HCT116 (cell line): ENCODE data around the gene CHSY3. TPM values are rescaled to one million over a fixed set of nuclear protein-coding genes. Genes with fewer than 3 reads are reported as not detected.

Experiments
- ATAC-seq: fragments of 200-7000 bp; cut with Tn5 transposase; 2 replicates; pipeline ENCODE4 v1.9.1; 2020; ENCODE audit warnings: mild to moderate bottlenecking, moderate library complexity
- BruUV-seq: library from RNA; stranded (reverse); fragments of 400-500 nt; replicated peaks from 2 replicates; lab custom pipeline; 2021; lab: Mats Ljungman, UMichigan
- CTCF ChIA-PET: fragments of 300-600 bp; sonication (Branson Sonifier 250); formaldehyde crosslinking; loops from one replicate; lab custom pipeline; 2021; ENCODE audit warnings: antibody characterized with exemption; lab: Charles Lee
- POLR2A ChIA-PET: fragments of 300-600, 350-600 bp; sonication (Branson Sonifier 250); formaldehyde crosslinking; loops from one replicate; lab custom pipeline; 2021; ENCODE audit warnings: antibody characterized with exemption; lab: Charles Lee
- RAD21 ChIA-PET, 2 experiments: fragments of 300-600 bp; sonication (Branson Sonifier 250); formaldehyde crosslinking; loops; one replicate each; lab custom pipeline; 2023; ENCODE audit warnings: low total read pairs in 2 of 2; ENCODE audit not compliant: uncharacterized antibody in 2 of 2, unreplicated experiment in 2 of 2, low non-redundant PET in 1 of 2; lab: Charles Lee
- DNase-seq: peaks from one replicate; pipeline ENCODE4 v3.0.0-alpha.2; 2010; ENCODE audit warnings: low read depth, low spot score
- H2AFZ ChIP-seq: fragments of 200-600 bp; shearing (Covaris generic), sonication (generic); 2 replicates; pipeline ENCODE4 v1.6.1; 2017; ENCODE audit warnings: low read depth, mixed run types, mixed read lengths, antibody characterized with exemption, low read length; ENCODE audit not compliant: poor library complexity, severe bottlenecking
- H3K27ac ChIP-seq: 2 replicates; pipeline ENCODE4 v1.5.1; 2012; ENCODE audit warnings: low read depth, low read length
- H3K27me3 ChIP-seq: fragments of 200-600 bp; sonication (generic); 2 replicates; pipeline ENCODE4 v1.6.1; 2016; ENCODE audit warnings: mixed run types, low read length, mixed read lengths; ENCODE audit not compliant: insufficient read depth
- H3K36me3 ChIP-seq, 2 experiments: fragments of 200-500 bp in 1 of 2; fragments of 200-600 bp in 1 of 2; sonication (Bioruptor generic) in 1 of 2; sonication (generic) in 1 of 2; 2 replicates each; pipeline versions ENCODE4 v1.5.1 to v1.6.1; 2014 to 2016; ENCODE audit warnings: low read length in 2 of 2, inconsistent platforms in 1 of 2, mixed read lengths in 1 of 2, mixed run types in 1 of 2; ENCODE audit not compliant: insufficient read depth in 2 of 2, control insufficient read depth in 1 of 2
- H3K4me1 ChIP-seq, 2 experiments: fragments of 200-600 bp in 1 of 2; sonication (generic) in 1 of 2; 2 replicates each; pipeline versions ENCODE4 v1.5.1 to v1.6.1; 2012 to 2017; ENCODE audit warnings: low read length in 2 of 2, inconsistent platforms in 1 of 2, mild to moderate bottlenecking in 1 of 2, mixed read lengths in 1 of 2, mixed run types in 1 of 2, moderate library complexity in 1 of 2; ENCODE audit not compliant: insufficient read depth in 2 of 2, control insufficient read depth in 1 of 2
- H3K4me2 ChIP-seq: fragments of 200-600 bp; sonication (generic); 2 replicates; pipeline ENCODE4 v1.6.1; 2017; ENCODE audit warnings: mixed run types, low read length, mixed read lengths
- H3K4me3 ChIP-seq, 2 experiments: fragments of 200-600 bp in 1 of 2; sonication (generic) in 1 of 2; replicated peaks in 1 of 2; 2 replicates each; pipeline ENCODE4 v1.5.1; 2011 to 2016; ENCODE audit warnings: low read length in 2 of 2, control low read depth in 1 of 2, low read depth in 1 of 2, mild to moderate bottlenecking in 1 of 2, mixed read lengths in 1 of 2, mixed run types in 1 of 2
- H3K79me2 ChIP-seq: fragments of 200-600 bp; sonication (generic); 2 replicates; pipeline ENCODE4 v1.6.1; 2017; ENCODE audit warnings: mild to moderate bottlenecking, mixed run types, low read length, moderate library complexity, mixed read lengths; ENCODE audit not compliant: insufficient read depth
- H3K9ac ChIP-seq: fragments of 200-600 bp; sonication (generic); 2 replicates; pipeline ENCODE4 v1.6.1; 2016; ENCODE audit warnings: low read length, mixed read lengths
- H3K9me2 ChIP-seq: fragments of 200-600 bp; sonication (generic), shearing (Covaris generic); 2 replicates; pipeline ENCODE4 v1.6.1; 2017; ENCODE audit warnings: mixed run types, mild to moderate bottlenecking, moderate library complexity; ENCODE audit not compliant: insufficient read depth
- H3K9me3 ChIP-seq, 2 experiments: fragments of 200-500 bp in 1 of 2; fragments of 200-600 bp in 1 of 2; sonication (Bioruptor generic) in 1 of 2; sonication (generic) in 1 of 2; 2 replicates each; pipeline ENCODE4 v1.6.1; 2014 to 2017; ENCODE audit warnings: low read length in 2 of 2, mixed read lengths in 2 of 2, inconsistent platforms in 1 of 2, low read depth in 1 of 2, mild to moderate bottlenecking in 1 of 2, mixed run types in 1 of 2, moderate library complexity in 1 of 2; ENCODE audit not compliant: control insufficient read depth in 1 of 2, insufficient read depth in 1 of 2
- H4K20me1 ChIP-seq: fragments of 200-600 bp; sonication (generic), shearing (Covaris generic); 2 replicates; pipeline ENCODE4 v1.6.1; 2017; ENCODE audit warnings: mixed run types, mild to moderate bottlenecking, moderate library complexity; ENCODE audit not compliant: insufficient read depth
- CBX3 ChIP-seq: IDR thresholded peaks from 2 replicates; pipeline ENCODE4 v1.6.1; 2012; ENCODE audit warnings: low read depth
- CTCF ChIP-seq, 3 experiments: fragments of 200-600 bp in 1 of 3; sonication (generic) in 1 of 3; IDR thresholded peaks in 2 of 3; conservative IDR thresholded peaks in 1 of 3; 2 replicates each; pipeline ENCODE4 v1.5.1; 2012 to 2017; ENCODE audit warnings: low read depth in 2 of 3, low read length in 2 of 3, antibody characterized with exemption in 1 of 3, borderline replicate concordance in 1 of 3, control low read depth in 1 of 3, mild to moderate bottlenecking in 1 of 3, mixed read lengths in 1 of 3, mixed run types in 1 of 3, moderate library complexity in 1 of 3; ENCODE audit not compliant: insufficient read depth in 1 of 3
- EGR1 ChIP-seq: IDR thresholded peaks from 2 replicates; pipeline ENCODE4 v1.6.1; 2012; ENCODE audit warnings: low read depth
- ELF1 ChIP-seq: IDR thresholded peaks from 2 replicates; pipeline ENCODE4 v1.6.1; 2012; ENCODE audit warnings: low read depth, borderline replicate concordance
- FOSL1 ChIP-seq: IDR thresholded peaks from 2 replicates; pipeline ENCODE4 v1.6.1; 2012; ENCODE audit warnings: low read depth
- SIN3A ChIP-seq: IDR thresholded peaks from 2 replicates; pipeline ENCODE4 v1.6.1; 2012; ENCODE audit warnings: low read depth
- SRF ChIP-seq: IDR thresholded peaks from 2 replicates; pipeline ENCODE4 v1.6.1; 2012; ENCODE audit warnings: low read depth
- ZBTB33 ChIP-seq: IDR thresholded peaks from 2 replicates; pipeline ENCODE4 v1.6.1; 2011; ENCODE audit warnings: mild to moderate bottlenecking, low read length, moderate library complexity; ENCODE audit not compliant: insufficient replicate concordance; ENCODE audit errors: extremely low read depth
- ZFX ChIP-seq: fragments of 450-650 bp; IDR thresholded peaks from 2 replicates; pipeline ENCODE4 v1.6.1; 2017
- ZNF274 ChIP-seq: fragments of 200-500 bp; sonication (Bioruptor generic); IDR thresholded peaks from 2 replicates; pipeline ENCODE4 v1.6.1; 2014; ENCODE audit warnings: mild to moderate bottlenecking, low read depth, low read length, inconsistent platforms
- intact Hi-C: fragments of 100-400 bp; cut with micrococcal nuclease; formaldehyde crosslinking; loops from 2 replicates; pipeline ENCODE4 v1.10.0; 2022
- total RNA-seq: library from RNA; stranded (reverse); gene quantifications from one replicate; pipeline ENCODE4 v1.2.1, GENCODE V29; 2021; ENCODE audit not compliant: unreplicated experiment

Gene CHSY3
- total RNA-seq, 1 experiment from 2014 or later = 2.3 TPM

- Histone ChIP-seq H3K79me2 (no peaks in the 10 kb centered on the region), H3K4me2 (no peak overlapping the region), H3K9me3 (no peaks in the 10 kb centered on the region), H2AFZ (no peak overlapping the region), H3K9me2 (no peaks in the 10 kb centered on the region), H3K27me3 (no peaks in the 10 kb centered on the region), H3K9ac (no peak overlapping the region), H3K4me1 (no peaks in the 10 kb centered on the region), H3K36me3 (no peaks in the 10 kb centered on the region), H4K20me1 (no peaks in the 10 kb centered on the region; the same call in 1 of the 2 replicates), H3K4me3 (no peak overlapping the region), H3K27ac (no peak overlapping the region)
- ChIA-PET CTCF (no interaction called here), POLR2A (no interaction called here), RAD21 (no interaction called here)
- no TSS peak for BruUV-seq
- TF ChIP-seq ZFX = no peak
- TF ChIP-seq EGR1 = no peak
- no peak for TF ChIP-seq ELF1
- no peak for TF ChIP-seq FOSL1
- TF ChIP-seq CBX3 = no peak
- no peak for TF ChIP-seq SIN3A
- no peak for TF ChIP-seq SRF
- no peak for TF ChIP-seq ZNF274
- no peak for TF ChIP-seq CTCF (IDR thresholded peaks at IDR 0.05 in 2 of 3, conservative IDR thresholded peaks at IDR 0.05 in 1 of 3; ENCODE audit: borderline replicate concordance in 1 of 3, insufficient read depth in 1 of 3, low read depth in 2 of 3, low read length in 2 of 3)
- no peak for TF ChIP-seq ZBTB33
- DNase-seq (no peak), ATAC-seq (no peak)
- intact Hi-C loops = no loop called here
Observed at GRCh38 chr5:130002876-130003275, 98.6 kb downstream of the CHSY3 start.
